IMR-90 (cell line): Measurements from ENCODE around the gene TPM4. TPM values are rescaled to one million over a fixed set of nuclear protein-coding genes. Genes with fewer than 3 reads are reported as not detected.

ENCODE experiments used
- ATAC-seq: fragments of 200-7000 bp; cut with Tn5 transposase; 2 replicates; pipeline ENCODE4 v1.9.1; 2020; ENCODE audit warnings: low read depth, mild to moderate bottlenecking, moderate library complexity
- BruUV-seq: library from RNA; stranded (reverse); fragments of 400-500 nt; replicated peaks from 2 replicates; lab custom pipeline; 2021; lab: Mats Ljungman, UMichigan
- CTCF ChIA-PET: fragments of 300-600 bp; formaldehyde crosslinking; extraction: SDS; loops from one replicate; lab custom pipeline; 2021; ENCODE audit warnings: antibody characterized with exemption; lab: Yijun Ruan, JAX
- POLR2A ChIA-PET: fragments of 300-600 bp; sonication (Branson Sonifier 250); formaldehyde crosslinking; loops from one replicate; lab custom pipeline; 2022; ENCODE audit warnings: antibody characterized with exemption; ENCODE audit not compliant: unreplicated experiment; lab: Charles Lee
- DNase-seq: peaks from one replicate; pipeline ENCODE4 v3.0.0; 2013
- H2AFZ ChIP-seq: replicated peaks from 2 replicates; pipeline ENCODE3; 2013; ENCODE audit warnings: low read length, mild to moderate bottlenecking; ENCODE audit not compliant: poor library complexity
- H2AK5ac ChIP-seq: 2 replicates; pipeline ENCODE4 v1.6.1; 2013; ENCODE audit warnings: low read depth, low read length, inconsistent platforms
- H2AK9ac ChIP-seq: replicated peaks from 2 replicates; pipeline ENCODE3; 2013; ENCODE audit warnings: mild to moderate bottlenecking, low read depth, low read length, moderate library complexity; ENCODE audit not compliant: poor library complexity
- H2BK120ac ChIP-seq: 2 replicates; pipeline ENCODE4 v1.6.1; 2013; ENCODE audit warnings: low read depth, low read length, inconsistent platforms
- H2BK15ac ChIP-seq: 3 replicates; pipeline ENCODE4 v1.6.1; 2013; ENCODE audit warnings: low read depth, low read length, inconsistent platforms
- H2BK20ac ChIP-seq: 2 replicates; pipeline ENCODE4 v1.6.1; 2013; ENCODE audit warnings: low read depth, mild to moderate bottlenecking, inconsistent platforms, low read length, moderate library complexity
- H2BK5ac ChIP-seq: 2 replicates; pipeline ENCODE4 v1.6.1; 2013; ENCODE audit warnings: mild to moderate bottlenecking, low read depth, low read length, inconsistent platforms; ENCODE audit not compliant: poor library complexity, severe bottlenecking
- H3K14ac ChIP-seq: replicated peaks from 2 replicates; pipeline ENCODE4 v1.6.1; 2013; ENCODE audit warnings: low read depth, low read length, inconsistent platforms
- H3K18ac ChIP-seq: 2 replicates; pipeline ENCODE4 v1.6.1; 2013; ENCODE audit warnings: low read depth, low read length, control low read depth
- H3K23ac ChIP-seq: 2 replicates; pipeline ENCODE4 v1.6.1; 2013; ENCODE audit warnings: low read depth, low read length, inconsistent platforms
- H3K27ac ChIP-seq: 2 replicates; pipeline ENCODE4 v1.5.1; 2013; ENCODE audit warnings: mild to moderate bottlenecking, control low read depth, low read length; ENCODE audit not compliant: insufficient read depth
- H3K27me3 ChIP-seq: 2 replicates; pipeline ENCODE4 v1.6.1; 2013; ENCODE audit warnings: low read length; ENCODE audit not compliant: control insufficient read depth, insufficient read depth
- H3K36me3 ChIP-seq: 2 replicates; pipeline ENCODE4 v1.6.1; 2013; ENCODE audit warnings: low read length, mixed read lengths; ENCODE audit not compliant: control insufficient read depth, insufficient read depth
- H3K4ac ChIP-seq: 2 replicates; pipeline ENCODE4 v1.6.1; 2013; ENCODE audit warnings: low read depth, low read length, inconsistent platforms
- H3K4me1 ChIP-seq: 2 replicates; pipeline ENCODE4 v1.6.1; 2013; ENCODE audit warnings: low read length, mixed read lengths; ENCODE audit not compliant: control insufficient read depth, insufficient read depth
- H3K4me2 ChIP-seq: 2 replicates; pipeline ENCODE4 v1.6.1; 2013; ENCODE audit warnings: low read depth, mild to moderate bottlenecking, control low read depth, low read length, moderate library complexity
- H3K4me3 ChIP-seq: 2 replicates; pipeline ENCODE4 v1.5.1; 2013; ENCODE audit warnings: low read depth, mild to moderate bottlenecking, control low read depth, low read length, moderate library complexity; ENCODE audit not compliant: insufficient read depth
- H3K56ac ChIP-seq: 2 replicates; pipeline ENCODE4 v1.6.1; 2013; ENCODE audit warnings: low read length, inconsistent platforms; ENCODE audit not compliant: insufficient read depth; ENCODE audit errors: extremely low read depth
- H3K79me1 ChIP-seq, 2 experiments: 2 replicates each; pipeline ENCODE4 v1.6.1; 2013; ENCODE audit warnings: low read length in 2 of 2, inconsistent platforms in 1 of 2, low read depth in 1 of 2
- H3K9ac ChIP-seq: 2 replicates; pipeline ENCODE4 v1.6.1; 2013; ENCODE audit warnings: low read depth, low read length, control low read depth
- H3K9me1 ChIP-seq: 2 replicates; pipeline ENCODE4 v1.6.1; 2013; ENCODE audit warnings: low read length, inconsistent platforms; ENCODE audit not compliant: insufficient read depth
- H3K9me3 ChIP-seq: 2 replicates; pipeline ENCODE4 v1.6.1; 2013; ENCODE audit warnings: low read length; ENCODE audit not compliant: control insufficient read depth, insufficient read depth
- H4K20me1 ChIP-seq: 2 replicates; pipeline ENCODE4 v1.6.1; 2013; ENCODE audit warnings: low read length, inconsistent platforms; ENCODE audit not compliant: insufficient read depth
- H4K5ac ChIP-seq: 2 replicates; pipeline ENCODE4 v1.6.1; 2013; ENCODE audit warnings: mild to moderate bottlenecking, low read depth, low read length, control low read depth
- H4K8ac ChIP-seq, 2 experiments: 2 replicates each; pipeline ENCODE4 v1.6.1; 2013; ENCODE audit warnings: low read depth in 2 of 2, low read length in 2 of 2, control low read depth in 1 of 2, inconsistent platforms in 1 of 2
- H4K91ac ChIP-seq: 2 replicates; pipeline ENCODE4 v1.6.1; 2013; ENCODE audit warnings: low read depth, low read length, inconsistent platforms; ENCODE audit not compliant: insufficient read depth
- BHLHE40 ChIP-seq: fragments of 150-350 bp; IDR thresholded peaks from 2 replicates; pipeline ENCODE4 v1.6.1; 2016; ENCODE audit warnings: mild to moderate bottlenecking, low read depth, low read length
- CEBPB ChIP-seq: IDR thresholded peaks from 2 replicates; pipeline ENCODE4 v1.6.1; 2012; ENCODE audit warnings: low read depth, low read length, improper control_type of control experiment
- CHD1 ChIP-seq: IDR thresholded peaks from 2 replicates; pipeline ENCODE4 v1.6.1; 2012; ENCODE audit warnings: low read depth, low read length, improper control_type of control experiment
- CTCF ChIP-seq: conservative IDR thresholded peaks from 2 replicates; pipeline ENCODE4 v1.5.1; 2012; ENCODE audit warnings: mild to moderate bottlenecking, low read depth, low read length, improper control_type of control experiment
- ELK1 ChIP-seq: fragments of 150-350 bp; IDR thresholded peaks from 2 replicates; pipeline ENCODE4 v1.6.1; 2016; ENCODE audit warnings: low read depth, mild to moderate bottlenecking, low read length, moderate library complexity, borderline replicate concordance
- FOS ChIP-seq: fragments of 150-350 bp; IDR thresholded peaks from 2 replicates; pipeline ENCODE4 v1.6.1; 2016; ENCODE audit warnings: low read depth, low read length
- MAFK ChIP-seq: IDR thresholded peaks from 2 replicates; pipeline ENCODE4 v1.6.1; 2012; ENCODE audit warnings: low read depth, low read length, improper control_type of control experiment
- MAZ ChIP-seq: IDR thresholded peaks from 2 replicates; pipeline ENCODE4 v1.6.1; 2012; ENCODE audit warnings: low read depth, mild to moderate bottlenecking, low read length, improper control_type of control experiment, moderate library complexity, borderline replicate concordance
- MXI1 ChIP-seq: IDR thresholded peaks from 2 replicates; pipeline ENCODE4 v1.6.1; 2012; ENCODE audit warnings: low read depth, mild to moderate bottlenecking, low read length, moderate library complexity, borderline replicate concordance
- POLR2A ChIP-seq: IDR thresholded peaks from 2 replicates; pipeline ENCODE4 v1.6.1; 2012; ENCODE audit warnings: mild to moderate bottlenecking, low read depth, low read length
- RAD21 ChIP-seq: IDR thresholded peaks from 2 replicates; pipeline ENCODE4 v1.6.1; 2012; ENCODE audit warnings: low read length, improper control_type of control experiment
- RCOR1 ChIP-seq: IDR thresholded peaks from 2 replicates; pipeline ENCODE4 v1.6.1; 2012; ENCODE audit warnings: mild to moderate bottlenecking, low read length, improper control_type of control experiment; ENCODE audit not compliant: insufficient replicate concordance
- RFX5 ChIP-seq: IDR thresholded peaks from 2 replicates; pipeline ENCODE4 v1.8.0; 2012; ENCODE audit warnings: low read depth, mild to moderate bottlenecking, low read length, moderate library complexity
- USF2 ChIP-seq: fragments of 150-350 bp; IDR thresholded peaks from 2 replicates; pipeline ENCODE4 v1.6.1; 2017; ENCODE audit warnings: mild to moderate bottlenecking, antibody characterized with exemption, low read length, low read depth
- WGBS, 2 experiments: methylation state at CpG; one replicate each; pipeline versions ENCODE4 v1.1.5 to v1.1.7; 2013; ENCODE audit warnings: missing lambda C conversion rate in 2 of 2; ENCODE audit not compliant: insufficient read length in 1 of 2; ENCODE audit errors: extremely low coverage in 2 of 2; 5-methylcytosine and 5-hydroxymethylcytosine counted together
- dilution Hi-C: fragments of 300-500 bp; cut with HindIII; formaldehyde crosslinking; loops from one replicate; pipeline ENCODE4 v1.14.3; 2018; ENCODE audit warnings: low sequenced_read_pairs; ENCODE audit not compliant: unreplicated experiment
- in situ Hi-C: fragments of 300-500 bp; cut with MboI; formaldehyde crosslinking; loops from 3 replicates; pipeline ENCODE4 v1.14.3; 2019; ENCODE audit warnings: low sequenced_read_pairs, inconsistent platforms, mixed read lengths
- intact Hi-C: fragments of 100-400 bp; cut with micrococcal nuclease; formaldehyde crosslinking; loops from 2 replicates; pipeline ENCODE4 v1.10.0; 2022
- polyA plus RNA-seq, 3 experiments: library from polyadenylated mRNA; depleted of rRNA; stranded (reverse); fragments of >200 nt; gene quantifications; 2 replicates each; pipeline ENCODE4 v1.2.3, GENCODE V29; 2012; ENCODE audit warnings: low replicate concordance in 1 of 3
- total RNA-seq: library from RNA; depleted of rRNA; stranded (reverse); fragments of >200 nt; gene quantifications from 2 replicates; pipeline ENCODE4 v1.2.3, GENCODE V29; 2012

The TPM4 gene
- total and polyA plus RNA-seq, 2 of the 4 experiments (the other 2 are of a cell fraction): 1,075 to 1,160 TPM

GRCh38 chr19:16146112-16146511, 69.8 kb downstream of the TPM4 start:
- Histone ChIP-seq H3K4ac (no peak overlapping the region), H3K56ac (no peak overlapping the region), H3K18ac (no peak overlapping the region), H3K9me3 (no peaks in the 10 kb centered on the region), H3K27me3 (no peaks in the 10 kb centered on the region; the same call in 1 of the 2 replicates), H4K8ac (no peak overlapping the region), H3K36me3 (no peaks in the 10 kb centered on the region), H4K91ac (no peak overlapping the region), H3K27ac (no peak overlapping the region), H2AK9ac (no peak overlapping the region), H3K9ac (no peak overlapping the region), H4K5ac (no peak overlapping the region), H3K79me1 (no peaks in the 10 kb centered on the region), H3K4me1 (peaks cover 6% of the 10 kb centered on the region), H2BK120ac (no peak overlapping the region), H3K4me3 (no peak overlapping the region), H2BK20ac (no peak overlapping the region), H3K14ac (no peak overlapping the region), H3K9me1 (peaks cover 11% of the 10 kb centered on the region; the same call in 1 of the 2 replicates), H2AFZ (no peak overlapping the region), H3K4me2 (no peak overlapping the region), H2BK5ac (no peak overlapping the region), H2BK15ac (no peak overlapping the region), H4K20me1 (no peaks in the 10 kb centered on the region), H3K23ac (no peak overlapping the region), H2AK5ac (no peak overlapping the region)
- in situ Hi-C loops (no loop called here), dilution Hi-C loops (no loop called here), intact Hi-C loops (loop anchor here (5.0 kb wide), 1 partner anchor 34 kb away; the partner anchor contains the start of gene RAB8A)
- no peak for ATAC-seq
- no TSS peak for BruUV-seq
- no peak for DNase-seq
- POLR2A ChIA-PET: no interaction called here
- CTCF ChIA-PET: no interaction called here
- no CpG with 5 or more reads among the region's 5 CpGs for WGBS, 2 experiments
- TF ChIP-seq RFX5 (no peak), MAFK (no peak), RAD21 (no peak), CEBPB (no peak), USF2 (no peak), POLR2A (no peak), CHD1 (no peak), MXI1 (no peak), BHLHE40 (no peak), FOS (no peak), MAZ (no peak), ELK1 (no peak), RCOR1 (no peak), CTCF (no peak)
